IMR-90 (cell line): Measurements from ENCODE around the gene SLC35D3. TPM values are rescaled to one million over a fixed set of nuclear protein-coding genes. Genes with fewer than 3 reads are reported as not detected.

Source experiments
- ATAC-seq: fragments of 200-7000 bp; cut with Tn5 transposase; 2 replicates; pipeline ENCODE4 v1.9.1; 2020; ENCODE audit warnings: low read depth, mild to moderate bottlenecking, moderate library complexity
- BruUV-seq: library from RNA; stranded (reverse); fragments of 400-500 nt; replicated peaks from 2 replicates; lab custom pipeline; 2021; lab: Mats Ljungman, UMichigan
- CTCF ChIA-PET: fragments of 300-600 bp; formaldehyde crosslinking; extraction: SDS; loops from one replicate; lab custom pipeline; 2021; ENCODE audit warnings: antibody characterized with exemption; lab: Yijun Ruan, JAX
- POLR2A ChIA-PET: fragments of 300-600 bp; sonication (Branson Sonifier 250); formaldehyde crosslinking; loops from one replicate; lab custom pipeline; 2022; ENCODE audit warnings: antibody characterized with exemption; ENCODE audit not compliant: unreplicated experiment; lab: Charles Lee
- DNase-seq: peaks from one replicate; pipeline ENCODE4 v3.0.0; 2013
- H2AFZ ChIP-seq: replicated peaks from 2 replicates; pipeline ENCODE3; 2013; ENCODE audit warnings: low read length, mild to moderate bottlenecking; ENCODE audit not compliant: poor library complexity
- H2AK5ac ChIP-seq: 2 replicates; pipeline ENCODE4 v1.6.1; 2013; ENCODE audit warnings: low read depth, low read length, inconsistent platforms
- H2AK9ac ChIP-seq: replicated peaks from 2 replicates; pipeline ENCODE3; 2013; ENCODE audit warnings: mild to moderate bottlenecking, low read depth, low read length, moderate library complexity; ENCODE audit not compliant: poor library complexity
- H2BK120ac ChIP-seq: 2 replicates; pipeline ENCODE4 v1.6.1; 2013; ENCODE audit warnings: low read depth, low read length, inconsistent platforms
- H2BK15ac ChIP-seq: 3 replicates; pipeline ENCODE4 v1.6.1; 2013; ENCODE audit warnings: low read depth, low read length, inconsistent platforms
- H2BK20ac ChIP-seq: 2 replicates; pipeline ENCODE4 v1.6.1; 2013; ENCODE audit warnings: low read depth, mild to moderate bottlenecking, inconsistent platforms, low read length, moderate library complexity
- H2BK5ac ChIP-seq: 2 replicates; pipeline ENCODE4 v1.6.1; 2013; ENCODE audit warnings: mild to moderate bottlenecking, low read depth, low read length, inconsistent platforms; ENCODE audit not compliant: poor library complexity, severe bottlenecking
- H3K14ac ChIP-seq: replicated peaks from 2 replicates; pipeline ENCODE4 v1.6.1; 2013; ENCODE audit warnings: low read depth, low read length, inconsistent platforms
- H3K18ac ChIP-seq: 2 replicates; pipeline ENCODE4 v1.6.1; 2013; ENCODE audit warnings: low read depth, low read length, control low read depth
- H3K23ac ChIP-seq: 2 replicates; pipeline ENCODE4 v1.6.1; 2013; ENCODE audit warnings: low read depth, low read length, inconsistent platforms
- H3K27ac ChIP-seq: 2 replicates; pipeline ENCODE4 v1.5.1; 2013; ENCODE audit warnings: mild to moderate bottlenecking, control low read depth, low read length; ENCODE audit not compliant: insufficient read depth
- H3K27me3 ChIP-seq: 2 replicates; pipeline ENCODE4 v1.6.1; 2013; ENCODE audit warnings: low read length; ENCODE audit not compliant: control insufficient read depth, insufficient read depth
- H3K36me3 ChIP-seq: 2 replicates; pipeline ENCODE4 v1.6.1; 2013; ENCODE audit warnings: low read length, mixed read lengths; ENCODE audit not compliant: control insufficient read depth, insufficient read depth
- H3K4ac ChIP-seq: 2 replicates; pipeline ENCODE4 v1.6.1; 2013; ENCODE audit warnings: low read depth, low read length, inconsistent platforms
- H3K4me1 ChIP-seq: 2 replicates; pipeline ENCODE4 v1.6.1; 2013; ENCODE audit warnings: low read length, mixed read lengths; ENCODE audit not compliant: control insufficient read depth, insufficient read depth
- H3K4me2 ChIP-seq: 2 replicates; pipeline ENCODE4 v1.6.1; 2013; ENCODE audit warnings: low read depth, mild to moderate bottlenecking, control low read depth, low read length, moderate library complexity
- H3K4me3 ChIP-seq: 2 replicates; pipeline ENCODE4 v1.5.1; 2013; ENCODE audit warnings: low read depth, mild to moderate bottlenecking, control low read depth, low read length, moderate library complexity; ENCODE audit not compliant: insufficient read depth
- H3K56ac ChIP-seq: 2 replicates; pipeline ENCODE4 v1.6.1; 2013; ENCODE audit warnings: low read length, inconsistent platforms; ENCODE audit not compliant: insufficient read depth; ENCODE audit errors: extremely low read depth
- H3K79me1 ChIP-seq, 2 experiments: 2 replicates each; pipeline ENCODE4 v1.6.1; 2013; ENCODE audit warnings: low read length in 2 of 2, inconsistent platforms in 1 of 2, low read depth in 1 of 2
- H3K9ac ChIP-seq: 2 replicates; pipeline ENCODE4 v1.6.1; 2013; ENCODE audit warnings: low read depth, low read length, control low read depth
- H3K9me1 ChIP-seq: 2 replicates; pipeline ENCODE4 v1.6.1; 2013; ENCODE audit warnings: low read length, inconsistent platforms; ENCODE audit not compliant: insufficient read depth
- H3K9me3 ChIP-seq: 2 replicates; pipeline ENCODE4 v1.6.1; 2013; ENCODE audit warnings: low read length; ENCODE audit not compliant: control insufficient read depth, insufficient read depth
- H4K20me1 ChIP-seq: 2 replicates; pipeline ENCODE4 v1.6.1; 2013; ENCODE audit warnings: low read length, inconsistent platforms; ENCODE audit not compliant: insufficient read depth
- H4K5ac ChIP-seq: 2 replicates; pipeline ENCODE4 v1.6.1; 2013; ENCODE audit warnings: mild to moderate bottlenecking, low read depth, low read length, control low read depth
- H4K8ac ChIP-seq, 2 experiments: 2 replicates each; pipeline ENCODE4 v1.6.1; 2013; ENCODE audit warnings: low read depth in 2 of 2, low read length in 2 of 2, control low read depth in 1 of 2, inconsistent platforms in 1 of 2
- H4K91ac ChIP-seq: 2 replicates; pipeline ENCODE4 v1.6.1; 2013; ENCODE audit warnings: low read depth, low read length, inconsistent platforms; ENCODE audit not compliant: insufficient read depth
- BHLHE40 ChIP-seq: fragments of 150-350 bp; IDR thresholded peaks from 2 replicates; pipeline ENCODE4 v1.6.1; 2016; ENCODE audit warnings: mild to moderate bottlenecking, low read depth, low read length
- CEBPB ChIP-seq: IDR thresholded peaks from 2 replicates; pipeline ENCODE4 v1.6.1; 2012; ENCODE audit warnings: low read depth, low read length, improper control_type of control experiment
- CHD1 ChIP-seq: IDR thresholded peaks from 2 replicates; pipeline ENCODE4 v1.6.1; 2012; ENCODE audit warnings: low read depth, low read length, improper control_type of control experiment
- CTCF ChIP-seq: conservative IDR thresholded peaks from 2 replicates; pipeline ENCODE4 v1.5.1; 2012; ENCODE audit warnings: mild to moderate bottlenecking, low read depth, low read length, improper control_type of control experiment
- ELK1 ChIP-seq: fragments of 150-350 bp; IDR thresholded peaks from 2 replicates; pipeline ENCODE4 v1.6.1; 2016; ENCODE audit warnings: low read depth, mild to moderate bottlenecking, low read length, moderate library complexity, borderline replicate concordance
- FOS ChIP-seq: fragments of 150-350 bp; IDR thresholded peaks from 2 replicates; pipeline ENCODE4 v1.6.1; 2016; ENCODE audit warnings: low read depth, low read length
- MAFK ChIP-seq: IDR thresholded peaks from 2 replicates; pipeline ENCODE4 v1.6.1; 2012; ENCODE audit warnings: low read depth, low read length, improper control_type of control experiment
- MAZ ChIP-seq: IDR thresholded peaks from 2 replicates; pipeline ENCODE4 v1.6.1; 2012; ENCODE audit warnings: low read depth, mild to moderate bottlenecking, low read length, improper control_type of control experiment, moderate library complexity, borderline replicate concordance
- MXI1 ChIP-seq: IDR thresholded peaks from 2 replicates; pipeline ENCODE4 v1.6.1; 2012; ENCODE audit warnings: low read depth, mild to moderate bottlenecking, low read length, moderate library complexity, borderline replicate concordance
- NFE2L2 ChIP-seq: fragments of 150-350 bp; IDR thresholded peaks from 2 replicates; pipeline ENCODE4 v1.6.1; 2016; ENCODE audit warnings: low read depth, mild to moderate bottlenecking, low read length
- POLR2A ChIP-seq: IDR thresholded peaks from 2 replicates; pipeline ENCODE4 v1.6.1; 2012; ENCODE audit warnings: mild to moderate bottlenecking, low read depth, low read length
- RAD21 ChIP-seq: IDR thresholded peaks from 2 replicates; pipeline ENCODE4 v1.6.1; 2012; ENCODE audit warnings: low read length, improper control_type of control experiment
- RCOR1 ChIP-seq: IDR thresholded peaks from 2 replicates; pipeline ENCODE4 v1.6.1; 2012; ENCODE audit warnings: mild to moderate bottlenecking, low read length, improper control_type of control experiment; ENCODE audit not compliant: insufficient replicate concordance
- RFX5 ChIP-seq: IDR thresholded peaks from 2 replicates; pipeline ENCODE4 v1.8.0; 2012; ENCODE audit warnings: low read depth, mild to moderate bottlenecking, low read length, moderate library complexity
- SMC3 ChIP-seq: fragments of 150-350 bp; IDR thresholded peaks from 2 replicates; pipeline ENCODE4 v1.6.1; 2016; ENCODE audit warnings: low read depth, mild to moderate bottlenecking, antibody characterized with exemption, low read length, moderate library complexity
- WGBS, 2 experiments: methylation state at CpG; one replicate each; pipeline versions ENCODE4 v1.1.5 to v1.1.7; 2013; ENCODE audit warnings: missing lambda C conversion rate in 2 of 2; ENCODE audit not compliant: insufficient read length in 1 of 2; ENCODE audit errors: extremely low coverage in 2 of 2; 5-methylcytosine and 5-hydroxymethylcytosine counted together
- dilution Hi-C: fragments of 300-500 bp; cut with HindIII; formaldehyde crosslinking; loops from one replicate; pipeline ENCODE4 v1.14.3; 2018; ENCODE audit warnings: low sequenced_read_pairs; ENCODE audit not compliant: unreplicated experiment
- in situ Hi-C: fragments of 300-500 bp; cut with MboI; formaldehyde crosslinking; loops from 3 replicates; pipeline ENCODE4 v1.14.3; 2019; ENCODE audit warnings: low sequenced_read_pairs, inconsistent platforms, mixed read lengths
- intact Hi-C: fragments of 100-400 bp; cut with micrococcal nuclease; formaldehyde crosslinking; loops from 2 replicates; pipeline ENCODE4 v1.10.0; 2022
- polyA plus RNA-seq, 3 experiments: library from polyadenylated mRNA; depleted of rRNA; stranded (reverse); fragments of >200 nt; gene quantifications; 2 replicates each; pipeline ENCODE4 v1.2.3, GENCODE V29; 2012; ENCODE audit warnings: low replicate concordance in 1 of 3
- total RNA-seq: library from RNA; depleted of rRNA; stranded (reverse); fragments of >200 nt; gene quantifications from 2 replicates; pipeline ENCODE4 v1.2.3, GENCODE V29; 2012
- TF ChIP-seq, protein P1 (sequence below): fragments of 150-350 bp; IDR thresholded peaks from 2 replicates; pipeline ENCODE4 v1.6.1; 2017; ENCODE audit warnings: mild to moderate bottlenecking, antibody characterized with exemption, low read length, low read depth

The SLC35D3 gene
- total and polyA plus RNA-seq, 2 of the 4 experiments (the other 2 are of a cell fraction), result not detected

DNA sequence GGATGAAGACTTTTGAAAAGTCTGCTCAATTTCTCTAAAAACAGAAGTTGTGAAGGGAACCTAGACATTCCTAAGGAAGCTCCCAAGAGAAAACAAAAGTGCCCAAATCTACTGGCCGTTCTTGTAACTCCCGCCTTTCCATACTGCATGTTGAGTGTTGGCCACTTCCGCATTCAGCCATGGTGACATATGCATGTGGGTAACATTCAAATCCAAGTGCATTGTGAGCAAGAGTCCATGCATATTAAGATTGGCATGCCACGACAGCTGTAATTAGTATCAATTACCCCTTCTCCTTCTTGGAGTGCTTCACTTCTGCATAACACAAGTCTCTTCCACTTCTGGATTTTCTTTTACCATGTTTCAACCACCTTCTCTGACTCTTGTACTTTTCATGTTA, 8.4 kb downstream of the SLC35D3 start:
- no peak overlapping the region for H3K4ac ChIP-seq
- H3K79me1 ChIP-seq, result no peaks in the 10 kb centered on the region
- BruUV-seq, result no TSS peak
- no peak overlapping the region for H3K18ac ChIP-seq
- no peak overlapping the region for H2BK15ac ChIP-seq
- H3K4me1 ChIP-seq, result no peaks in the 10 kb centered on the region
- H4K5ac ChIP-seq, result no peak overlapping the region
- no peak overlapping the region for H2AK9ac ChIP-seq
- no peaks in the 10 kb centered on the region for H3K9me3 ChIP-seq
- no peak overlapping the region for H3K4me2 ChIP-seq
- no peak for DNase-seq
- no peaks in the 10 kb centered on the region for H4K20me1 ChIP-seq
- no peak overlapping the region for H2BK5ac ChIP-seq
- WGBS, 2 experiments, result 80% methylated on average over 1 of the region's 4 CpGs; no CpG with 5 or more reads in 1 of the 2 experiments
- no peak overlapping the region for H3K27ac ChIP-seq
- in situ Hi-C loops (no loop called here), dilution Hi-C loops (no loop called here), intact Hi-C loops (no loop called here)
- no peaks in the 10 kb centered on the region for H3K36me3 ChIP-seq
- no peak overlapping the region for H3K9ac ChIP-seq
- no peak overlapping the region for H4K91ac ChIP-seq
- no peak overlapping the region for H2BK120ac ChIP-seq
- H2AFZ ChIP-seq, result no peak overlapping the region
- H2AK5ac ChIP-seq, result no peak overlapping the region
- no peak for TF ChIP-seq ELK1
- no peak for TF ChIP-seq NFE2L2
- no peak for TF ChIP-seq FOS
- TF ChIP-seq RFX5, result no peak
- no peak for TF ChIP-seq BHLHE40
- no peak for TF ChIP-seq CTCF
- no peak for TF ChIP-seq CEBPB
- TF ChIP-seq POLR2A, result no peak
- TF ChIP-seq, protein P1, sequence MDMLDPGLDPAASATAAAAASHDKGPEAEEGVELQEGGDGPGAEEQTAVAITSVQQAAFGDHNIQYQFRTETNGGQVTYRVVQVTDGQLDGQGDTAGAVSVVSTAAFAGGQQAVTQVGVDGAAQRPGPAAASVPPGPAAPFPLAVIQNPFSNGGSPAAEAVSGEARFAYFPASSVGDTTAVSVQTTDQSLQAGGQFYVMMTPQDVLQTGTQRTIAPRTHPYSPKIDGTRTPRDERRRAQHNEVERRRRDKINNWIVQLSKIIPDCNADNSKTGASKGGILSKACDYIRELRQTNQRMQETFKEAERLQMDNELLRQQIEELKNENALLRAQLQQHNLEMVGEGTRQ, result no peak
- TF ChIP-seq CHD1, result no peak
- TF ChIP-seq SMC3, result no peak
- TF ChIP-seq RAD21, result no peak
- no peak for TF ChIP-seq MAFK
- no peak for TF ChIP-seq RCOR1
- TF ChIP-seq MAZ, result no peak
- no peak for TF ChIP-seq MXI1
- H2BK20ac ChIP-seq, result no peak overlapping the region
- no peak overlapping the region for H3K56ac ChIP-seq
- no peaks in the 10 kb centered on the region; the same call in 1 of the 2 replicates for H3K9me1 ChIP-seq
- H4K8ac ChIP-seq, result no peak overlapping the region
- no peak overlapping the region for H3K23ac ChIP-seq
- H3K27me3 ChIP-seq, result peaks cover 2% of the 10 kb centered on the region
- ATAC-seq, result no peak
- H3K4me3 ChIP-seq, result no peak overlapping the region
- CTCF ChIA-PET, result no interaction called here
- POLR2A ChIA-PET, result no interaction called here
- no peak overlapping the region for H3K14ac ChIP-seq
